GM20000 (cell line): ENCODE results near the gene SOX14.

Experiments used
- DNase-seq: peaks from one replicate; pipeline ENCODE4 v3.0.0; 2012; ENCODE audit warnings: low spot score
- TF ChIP-seq, protein P1 (sequence below): IDR thresholded peaks from 2 replicates; pipeline ENCODE4 v1.5.1; 2012; ENCODE audit warnings: mild to moderate bottlenecking, control low read depth; ENCODE audit errors: extremely low read depth, missing control alignments

The SOX14 gene

DNA sequence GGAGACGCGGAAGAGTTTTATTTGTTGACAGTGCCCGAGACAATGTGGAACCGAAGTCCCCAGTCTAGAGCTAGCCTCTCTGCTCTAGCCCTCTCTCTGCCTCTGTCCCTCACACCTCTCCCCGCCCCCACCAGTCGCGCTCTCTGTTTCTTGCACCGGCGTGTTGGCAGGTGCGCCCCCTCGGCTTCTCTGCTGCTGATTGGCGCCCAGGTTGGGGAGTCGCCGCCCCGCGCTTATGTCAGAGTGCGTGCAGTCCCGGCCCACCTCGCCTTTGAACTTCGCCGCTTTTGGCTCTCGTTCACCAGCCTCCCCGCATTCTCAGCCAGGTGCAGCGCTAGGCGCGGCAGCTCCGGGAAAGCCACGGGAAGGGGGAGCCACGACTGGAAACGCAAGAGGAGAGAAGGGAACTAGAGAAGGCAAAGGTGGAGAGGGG is at the start of gene SOX14:
Gene SOX14, plus strand, starts transcription at position 315 of the 433 bp plus-strand sequence. CDS start 470 bp downstream, outside the sequence.
- TF ChIP-seq, protein P1, sequence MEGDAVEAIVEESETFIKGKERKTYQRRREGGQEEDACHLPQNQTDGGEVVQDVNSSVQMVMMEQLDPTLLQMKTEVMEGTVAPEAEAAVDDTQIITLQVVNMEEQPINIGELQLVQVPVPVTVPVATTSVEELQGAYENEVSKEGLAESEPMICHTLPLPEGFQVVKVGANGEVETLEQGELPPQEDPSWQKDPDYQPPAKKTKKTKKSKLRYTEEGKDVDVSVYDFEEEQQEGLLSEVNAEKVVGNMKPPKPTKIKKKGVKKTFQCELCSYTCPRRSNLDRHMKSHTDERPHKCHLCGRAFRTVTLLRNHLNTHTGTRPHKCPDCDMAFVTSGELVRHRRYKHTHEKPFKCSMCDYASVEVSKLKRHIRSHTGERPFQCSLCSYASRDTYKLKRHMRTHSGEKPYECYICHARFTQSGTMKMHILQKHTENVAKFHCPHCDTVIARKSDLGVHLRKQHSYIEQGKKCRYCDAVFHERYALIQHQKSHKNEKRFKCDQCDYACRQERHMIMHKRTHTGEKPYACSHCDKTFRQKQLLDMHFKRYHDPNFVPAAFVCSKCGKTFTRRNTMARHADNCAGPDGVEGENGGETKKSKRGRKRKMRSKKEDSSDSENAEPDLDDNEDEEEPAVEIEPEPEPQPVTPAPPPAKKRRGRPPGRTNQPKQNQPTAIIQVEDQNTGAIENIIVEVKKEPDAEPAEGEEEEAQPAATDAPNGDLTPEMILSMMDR: no peak
- peak; percentile 19 for DNase-seq

DNA sequence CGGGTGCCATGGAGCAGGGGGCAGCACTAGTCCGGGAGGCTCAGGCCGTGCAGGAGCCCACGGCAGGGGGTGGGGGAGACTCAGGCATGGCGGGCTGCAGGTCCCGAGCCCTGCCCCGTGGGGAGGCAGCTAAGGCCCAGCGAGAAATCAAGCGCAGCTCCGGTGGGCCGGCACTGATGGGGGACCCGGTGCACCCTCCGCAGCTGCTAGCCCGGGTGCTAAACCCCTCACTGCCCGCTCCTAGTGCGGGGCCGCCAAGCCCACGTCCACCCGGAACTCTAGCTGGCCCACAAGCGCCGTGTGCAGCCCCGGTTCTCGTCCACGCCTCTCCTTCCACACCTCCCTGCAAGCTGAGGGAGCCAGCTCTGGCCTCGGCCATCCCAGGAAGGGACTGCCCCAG is 49.6 kb upstream of the SOX14 start:
- DNase-seq: no peak
- TF ChIP-seq, protein P1: no peak

DNA sequence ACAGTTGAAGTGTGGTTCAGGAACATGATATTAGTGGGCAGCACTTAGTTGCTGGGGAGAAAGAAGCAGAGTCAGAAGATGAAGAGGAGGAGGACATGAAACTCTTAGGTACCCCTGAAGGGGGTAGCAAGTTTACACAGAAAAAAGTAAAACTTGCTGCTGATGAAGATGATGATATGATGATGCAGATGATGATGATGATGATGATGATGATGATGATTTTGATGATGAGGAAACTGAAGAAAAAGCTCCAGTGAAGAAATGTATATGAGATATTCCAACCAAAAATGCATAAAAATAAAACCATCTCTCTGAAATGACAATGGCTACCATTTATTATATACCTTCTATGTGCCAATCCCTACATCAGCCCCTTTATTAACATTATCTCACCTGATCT is 39.9 kb upstream of the SOX14 start:
- TF ChIP-seq, protein P1: no peak
- no peak for DNase-seq

DNA sequence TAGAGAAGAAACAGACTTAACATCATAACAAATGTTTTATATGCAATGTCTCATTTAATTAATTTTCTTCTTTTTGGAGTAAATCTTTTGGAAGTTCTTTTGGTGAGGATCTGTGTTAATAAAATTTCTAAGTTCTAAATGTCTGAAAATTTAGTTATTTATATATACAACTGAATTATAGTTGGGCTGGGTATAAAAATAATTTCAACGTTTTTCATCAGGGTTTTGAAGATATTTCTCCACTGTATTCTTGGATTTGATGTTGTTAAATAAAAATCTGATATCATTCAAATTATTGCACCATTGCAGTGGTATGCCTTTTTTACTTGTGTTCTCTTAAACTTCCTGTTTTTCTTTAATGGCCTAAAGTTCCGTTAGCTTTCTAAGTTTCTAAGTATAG is 26.9 kb upstream of the SOX14 start:
- DNase-seq: no peak
- TF ChIP-seq, protein P1: no peak

DNA sequence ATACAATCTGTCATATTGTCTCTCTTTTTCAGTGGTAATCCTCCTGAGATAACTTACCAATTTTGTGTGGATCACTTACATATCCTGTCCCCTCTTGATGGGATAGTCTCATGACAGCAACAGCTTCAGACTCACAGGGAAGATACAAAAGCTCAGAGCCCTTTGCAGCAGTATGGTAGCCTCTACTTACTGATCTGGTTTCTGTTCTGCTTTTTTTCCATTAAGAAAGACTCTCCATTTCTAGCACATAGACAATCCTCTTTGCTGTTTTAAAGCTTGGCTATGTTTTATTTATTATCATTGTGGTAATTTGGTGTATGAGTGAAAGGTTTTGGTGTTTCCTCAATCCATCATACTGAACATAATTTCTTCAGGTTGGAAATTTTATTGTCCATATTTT is 25.4 kb upstream of the SOX14 start:
- TF ChIP-seq, protein P1: no peak

DNA sequence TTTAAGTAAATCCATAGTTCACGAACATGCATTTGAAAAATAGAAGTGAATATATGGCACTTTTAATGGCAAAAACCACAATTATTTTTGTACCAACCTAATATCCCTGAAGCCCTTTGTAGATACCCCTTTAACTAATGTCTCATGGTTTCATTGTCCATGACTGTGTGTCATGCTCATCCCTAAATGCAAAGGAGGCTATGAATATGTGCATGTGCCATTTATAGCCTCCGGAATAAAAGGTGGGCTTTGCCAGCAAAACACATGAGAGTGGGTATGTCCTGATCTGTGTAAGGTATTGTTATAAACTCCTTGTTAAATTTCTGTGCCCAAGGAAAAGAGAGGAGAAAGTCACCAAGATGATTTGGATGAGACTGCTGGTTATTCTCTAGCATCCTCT is 20.5 kb upstream of the SOX14 start:
- DNase-seq: no peak
- TF ChIP-seq, protein P1: no peak

More for the DNA sequence above, 25.4 kb upstream of the SOX14 start:
- no peak for DNase-seq

DNA sequence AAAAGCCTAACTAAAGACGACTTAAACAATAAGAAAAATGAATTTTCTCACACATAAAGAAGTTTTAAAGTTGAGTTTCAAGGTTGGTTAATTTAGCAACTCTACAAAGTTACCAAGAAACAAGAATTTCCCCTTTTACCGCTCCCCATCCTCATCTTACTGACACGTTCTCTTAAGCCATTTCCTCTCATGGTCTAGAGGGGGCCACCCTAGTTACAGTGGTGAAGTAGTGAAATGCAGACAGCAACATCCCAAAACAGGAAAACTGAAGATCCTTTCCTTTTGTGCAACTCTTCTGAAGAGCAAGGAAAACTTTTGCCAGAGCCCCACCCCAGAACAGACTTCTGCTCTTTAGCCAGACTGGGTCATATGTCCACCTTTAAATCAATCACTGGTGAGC is 17.3 kb upstream of the SOX14 start:
- DNase-seq: no peak
- TF ChIP-seq, protein P1: no peak
